Effector memory CD8-positive, alpha-beta T cell (primary cell): ENCODE data around the gene MYEOV.

Source experiments
- ATAC-seq: fragments of 150-1000 bp; cut with Tn5 transposase; replicated peaks from 2 replicates; pipeline ENCODE4 v1.10.0; 2021; ENCODE audit warnings: mild to moderate bottlenecking, moderate library complexity
- DNase-seq, 3 experiments: peaks; one replicate each; pipeline ENCODE4 v3.0.0; 2021
- H3K27ac Mint-ChIP-seq, 2 donors: one replicate each; pipeline ENCODE4 v1.8.0; 2022; ENCODE audit warnings: mild to moderate bottlenecking in 2 of 2, mixed read lengths in 2 of 2, moderate library complexity in 2 of 2
- H3K27me3 Mint-ChIP-seq, 2 donors: one replicate each; pipeline ENCODE4 v1.8.0; 2022; ENCODE audit warnings: mixed read lengths in 2 of 2
- H3K36me3 Mint-ChIP-seq: one replicate; pipeline ENCODE4 v1.8.0; 2022; ENCODE audit warnings: mild to moderate bottlenecking, moderate library complexity, mixed read lengths; ENCODE audit not compliant: insufficient read depth
- H3K4me1 Mint-ChIP-seq, 2 donors: one replicate each; pipeline ENCODE4 v1.8.0; 2022; ENCODE audit warnings: low read depth in 2 of 2, mixed read lengths in 2 of 2
- H3K4me3 Mint-ChIP-seq, 2 donors: one replicate each; pipeline ENCODE4 v1.8.0; 2022; ENCODE audit warnings: mild to moderate bottlenecking in 2 of 2, mixed read lengths in 2 of 2, moderate library complexity in 2 of 2
- H3K9me3 Mint-ChIP-seq, 2 donors: one replicate each; pipeline ENCODE4 v1.8.0; 2022; ENCODE audit warnings: mixed read lengths in 2 of 2

MYEOV gene

DNA sequence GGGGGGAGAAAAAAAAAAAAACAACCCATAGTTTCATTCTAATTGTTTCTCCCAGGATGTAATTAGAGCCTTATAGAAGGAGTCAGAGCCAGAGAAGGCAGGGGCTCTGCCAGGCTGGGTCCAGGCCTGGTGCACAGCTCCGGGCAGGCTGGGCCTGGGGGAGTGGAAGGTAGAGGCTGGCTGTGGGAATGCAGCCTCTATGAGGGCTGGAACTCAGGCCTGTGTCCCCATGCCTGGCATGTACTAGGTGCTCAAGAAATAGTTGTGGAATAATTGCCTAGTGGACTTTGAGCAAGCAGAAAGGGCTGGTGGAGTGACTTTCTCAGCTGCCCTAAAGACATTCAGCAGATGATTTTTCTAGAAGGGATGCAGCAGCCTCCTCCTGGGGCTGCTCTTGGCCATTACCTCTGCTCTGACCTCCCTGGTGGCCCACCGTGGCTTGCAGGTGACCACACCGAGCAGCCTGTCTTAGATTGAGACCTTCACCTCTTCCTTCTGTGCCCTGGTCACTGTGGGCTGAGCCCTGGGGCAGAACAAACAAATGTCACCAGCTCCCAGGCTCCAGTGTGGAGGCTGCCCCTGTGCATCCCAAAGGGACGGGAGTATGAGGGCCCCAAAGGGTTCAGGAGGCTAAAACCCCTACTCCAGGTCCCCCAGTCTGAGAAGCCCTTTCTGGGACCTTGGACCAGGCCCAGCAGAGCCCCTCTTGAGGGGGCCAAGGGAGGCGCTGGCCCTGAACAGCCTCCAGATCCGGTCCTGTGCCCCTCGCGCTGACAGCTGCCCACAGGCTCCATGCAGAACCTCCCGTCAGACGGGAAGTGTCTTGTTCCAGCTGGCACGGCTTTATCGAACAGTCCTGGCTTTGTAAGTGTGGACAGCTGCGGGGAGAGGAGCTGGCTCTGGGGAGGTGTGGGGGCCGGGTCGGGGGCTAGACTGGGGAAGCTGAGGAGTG, 18.8 kb downstream of the MYEOV start:
- H3K4me3 Mint-ChIP-seq = peak overlapping the region in 1 of 2 donors; percentile 72

DNA sequence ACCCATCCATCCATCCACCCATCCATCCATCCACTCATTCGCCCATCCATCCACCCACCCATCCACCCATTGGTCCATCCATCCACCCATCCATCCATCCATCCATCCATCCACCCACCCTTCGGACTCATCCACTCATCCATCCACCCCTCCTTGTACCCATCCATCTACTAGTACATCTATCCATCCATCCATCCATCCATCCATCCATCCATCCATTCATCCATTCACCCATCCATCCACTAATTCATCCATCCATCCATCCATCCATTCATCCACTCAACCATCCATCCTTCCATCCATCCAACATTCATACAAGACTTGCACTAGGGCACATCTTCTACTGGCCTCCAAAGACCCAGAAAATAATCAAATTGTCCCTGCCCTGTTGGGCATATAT, 20.0 kb downstream of the MYEOV start:
- Mint-ChIP-seq H3K27ac (no peak overlapping the region), H3K36me3 (no peaks in the 10 kb centered on the region), H3K4me3 (no peak overlapping the region), H3K27me3 (no peaks in the 10 kb centered on the region), H3K4me1 (peaks cover 17 to 22% of the 10 kb centered on the region in 2 donors), H3K9me3 (no peaks in the 10 kb centered on the region)
- DNase-seq (no peak), ATAC-seq (no peak)

More for the DNA sequence above, 18.8 kb downstream of the MYEOV start:
- DNase-seq (no peak), ATAC-seq (no peak)
- no peaks in the 10 kb centered on the region for H3K27me3 Mint-ChIP-seq
- no peaks in the 10 kb centered on the region for H3K36me3 Mint-ChIP-seq
- H3K27ac Mint-ChIP-seq = peak overlapping the region; percentile 63 to 85
- H3K4me1 Mint-ChIP-seq = peaks cover 17 to 26% of the 10 kb centered on the region in 2 donors
- no peaks in the 10 kb centered on the region for H3K9me3 Mint-ChIP-seq

DNA sequence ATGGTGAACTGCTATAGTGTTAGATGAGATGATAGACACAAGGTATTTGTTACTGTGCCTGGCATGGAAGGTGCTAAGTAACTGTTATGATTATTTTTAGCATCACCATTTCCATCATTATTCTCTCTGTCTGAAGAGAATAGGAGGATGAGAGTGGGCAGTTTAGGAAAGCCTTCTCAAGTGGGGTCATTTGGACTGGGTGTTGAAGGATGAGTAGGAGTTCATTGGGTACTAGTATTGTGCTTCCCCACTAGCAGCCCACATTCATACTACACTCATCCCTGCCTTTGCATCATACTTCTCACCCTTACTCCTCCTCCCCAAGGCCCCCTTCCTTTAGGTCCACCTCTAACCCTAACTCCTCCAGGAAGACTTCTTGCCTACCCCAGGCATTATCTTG, 20.6 kb downstream of the MYEOV start:
- Mint-ChIP-seq H3K9me3 (no peaks in the 10 kb centered on the region), H3K27ac (no peak overlapping the region), H3K4me1 (peaks cover 17 to 19% of the 10 kb centered on the region in 2 donors), H3K4me3 (no peak overlapping the region), H3K27me3 (no peaks in the 10 kb centered on the region), H3K36me3 (no peaks in the 10 kb centered on the region)
- DNase-seq = no peak
- no peak for ATAC-seq

DNA sequence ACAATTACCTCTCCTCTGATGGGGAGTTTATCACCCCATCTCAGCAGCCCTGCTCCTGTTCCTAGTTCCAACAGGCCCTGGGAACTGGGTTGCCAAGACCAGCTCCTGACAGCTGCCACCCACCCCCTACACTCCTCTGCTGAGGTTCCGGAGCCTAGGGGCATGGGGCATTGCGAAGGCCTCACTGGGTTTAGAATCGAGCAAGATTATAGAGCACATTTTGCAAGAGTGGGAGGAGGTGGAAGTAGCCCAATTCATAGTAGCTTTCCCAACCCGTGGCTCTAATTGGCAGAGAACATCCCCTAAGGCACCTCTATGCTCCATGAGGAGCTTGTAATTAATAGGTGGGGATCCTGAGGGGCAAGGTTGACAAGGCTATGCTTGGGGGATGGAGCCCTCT, 23.0 kb downstream of the MYEOV start:
- ATAC-seq = no peak
- DNase-seq = no peak
- Mint-ChIP-seq H3K4me3 (no peak overlapping the region), H3K36me3 (no peaks in the 10 kb centered on the region), H3K4me1 (peaks cover 6 to 8% of the 10 kb centered on the region in 2 donors), H3K27ac (peak overlapping the region in 1 of 2 donors; percentile 16), H3K27me3 (no peaks in the 10 kb centered on the region), H3K9me3 (no peaks in the 10 kb centered on the region)

DNA sequence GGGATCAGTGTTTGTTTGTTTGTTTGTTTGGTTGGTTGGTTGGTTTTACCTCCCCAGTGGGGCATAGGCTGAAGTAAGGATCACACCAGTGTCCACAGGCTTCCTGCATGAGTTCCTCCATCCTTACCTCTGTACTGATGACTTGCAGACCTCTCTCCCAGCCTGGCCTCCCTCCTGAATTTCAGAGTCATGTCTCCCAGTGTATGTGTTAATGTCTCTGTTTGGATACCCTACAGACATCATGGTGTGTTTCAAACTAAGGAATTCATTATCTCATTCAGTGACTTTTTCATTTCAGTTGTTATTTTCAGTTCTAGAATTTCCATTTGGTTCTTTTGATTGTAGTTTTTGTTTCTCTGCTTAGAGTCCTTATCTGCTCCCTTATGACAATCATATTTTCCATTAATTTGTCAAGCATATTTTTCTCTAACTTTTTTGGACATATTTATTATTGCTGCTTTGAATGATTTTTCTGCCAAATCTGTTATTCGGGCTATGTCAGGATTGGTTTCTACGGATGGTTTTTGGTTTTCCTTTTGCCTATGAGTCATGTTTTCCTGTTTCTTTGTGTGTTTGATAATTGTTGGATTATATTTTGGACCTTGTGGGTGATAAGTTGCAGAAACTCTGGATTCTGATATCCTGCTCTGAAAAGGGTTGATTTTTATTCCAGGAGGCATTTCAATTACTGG, 23.6 kb downstream of the MYEOV start:
- no peak overlapping the region for H3K4me3 Mint-ChIP-seq
- no peak overlapping the region for H3K27ac Mint-ChIP-seq
- peaks cover under 1 to 3% of the 10 kb centered on the region in 2 donors for H3K4me1 Mint-ChIP-seq
- no peaks in the 10 kb centered on the region for H3K36me3 Mint-ChIP-seq
- DNase-seq (no peak), ATAC-seq (no peak)
- H3K27me3 Mint-ChIP-seq = no peaks in the 10 kb centered on the region
- no peaks in the 10 kb centered on the region for H3K9me3 Mint-ChIP-seq

DNA sequence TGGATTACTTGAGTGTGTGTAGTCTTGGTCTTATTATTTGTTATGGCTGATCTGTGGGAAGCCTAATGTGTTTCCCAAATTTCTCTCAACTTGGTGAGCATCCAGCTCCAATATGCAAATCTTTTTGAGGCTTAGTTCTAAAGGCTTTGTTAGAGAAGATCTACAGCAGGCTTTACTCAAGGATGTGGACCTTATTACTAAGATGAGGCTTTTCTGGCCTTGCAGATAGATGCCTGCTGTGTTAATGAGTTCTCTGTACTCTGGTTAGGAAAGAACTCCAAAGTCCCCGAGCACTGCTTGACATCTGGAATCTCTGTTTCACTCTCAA, 24.1 kb downstream of the MYEOV start:
- Mint-ChIP-seq H3K27me3 (no peaks in the 10 kb centered on the region), H3K27ac (no peak overlapping the region), H3K9me3 (no peaks in the 10 kb centered on the region), H3K36me3 (no peaks in the 10 kb centered on the region), H3K4me3 (no peak overlapping the region), H3K4me1 (peaks cover 0 to 3% of the 10 kb centered on the region in 2 donors)
- DNase-seq (no peak), ATAC-seq (no peak)

DNA sequence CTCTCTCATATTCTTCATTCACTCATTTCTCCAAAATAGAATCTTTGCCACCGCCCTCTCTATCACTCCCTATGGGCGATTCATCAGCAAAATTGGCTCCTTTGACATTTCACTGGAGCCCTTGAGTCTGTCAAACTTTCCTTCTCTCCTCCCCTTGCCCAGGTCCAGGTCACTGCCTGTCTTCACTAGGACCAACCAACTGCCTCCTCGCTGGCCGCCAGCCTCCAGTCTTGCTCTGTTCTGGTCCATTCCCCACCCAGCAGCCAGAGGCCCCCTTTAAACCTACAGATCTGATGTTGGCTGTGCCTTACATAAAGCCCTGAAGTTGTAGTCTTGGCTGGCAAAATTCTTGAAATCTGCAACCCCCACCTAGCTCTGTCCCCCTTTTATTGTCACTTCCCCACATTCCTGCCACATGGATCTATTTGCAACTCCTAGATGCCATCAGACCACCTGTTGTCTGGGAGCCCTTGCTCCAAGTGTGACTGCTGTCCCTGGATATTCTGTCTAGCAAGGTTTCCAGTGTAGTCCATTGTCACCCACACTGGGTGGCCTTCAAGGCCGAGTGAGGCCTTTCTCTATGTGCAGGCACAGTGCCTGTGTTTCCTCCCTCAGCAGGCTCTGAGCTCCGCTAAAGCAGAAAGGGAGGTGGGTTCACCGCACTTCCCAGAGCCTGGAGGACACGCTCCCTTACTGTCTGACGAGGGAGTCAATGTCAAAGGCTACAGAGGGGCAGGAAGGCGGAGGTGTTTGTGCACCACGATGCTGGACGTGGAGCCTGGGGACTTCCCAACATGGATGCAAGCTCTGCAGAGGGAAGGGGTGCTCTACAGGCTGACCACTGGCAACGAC, 25.5 kb downstream of the MYEOV start:
- Mint-ChIP-seq H3K4me1 (peaks cover 0 to 3% of the 10 kb centered on the region in 2 donors), H3K27ac (no peak overlapping the region), H3K27me3 (no peaks in the 10 kb centered on the region)

DNA sequence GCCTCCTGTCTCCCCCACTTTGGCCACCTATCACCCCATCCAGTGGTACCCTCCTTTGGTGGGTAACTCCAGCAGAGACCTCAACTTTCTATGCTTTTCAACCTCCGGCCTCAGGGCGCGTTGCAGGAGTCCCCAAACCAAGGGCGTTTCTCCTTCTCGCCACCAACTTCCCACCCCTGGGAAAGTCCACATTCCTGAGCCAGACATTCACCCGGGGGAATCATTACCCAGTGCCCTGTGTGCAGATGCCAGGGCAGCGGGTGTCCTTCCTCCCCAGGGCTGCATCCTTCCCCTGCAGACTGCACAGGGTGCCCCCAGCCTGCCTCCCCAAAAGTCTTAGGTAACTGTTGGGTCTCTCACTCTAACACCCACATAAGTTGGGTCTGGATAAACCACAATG, 26.4 kb downstream of the MYEOV start:
- Mint-ChIP-seq H3K9me3 (no peaks in the 10 kb centered on the region), H3K36me3 (no peaks in the 10 kb centered on the region), H3K27me3 (no peaks in the 10 kb centered on the region), H3K4me1 (peaks cover 0 to 3% of the 10 kb centered on the region in 2 donors), H3K4me3 (no peak overlapping the region), H3K27ac (no peak overlapping the region)
- no peak for ATAC-seq
- DNase-seq = no peak

More for the DNA sequence above, 25.5 kb downstream of the MYEOV start:
- H3K4me3 Mint-ChIP-seq = no peak overlapping the region
- H3K36me3 Mint-ChIP-seq = no peaks in the 10 kb centered on the region
- no peaks in the 10 kb centered on the region for H3K9me3 Mint-ChIP-seq
- ATAC-seq = no peak
- DNase-seq = no peak

DNA sequence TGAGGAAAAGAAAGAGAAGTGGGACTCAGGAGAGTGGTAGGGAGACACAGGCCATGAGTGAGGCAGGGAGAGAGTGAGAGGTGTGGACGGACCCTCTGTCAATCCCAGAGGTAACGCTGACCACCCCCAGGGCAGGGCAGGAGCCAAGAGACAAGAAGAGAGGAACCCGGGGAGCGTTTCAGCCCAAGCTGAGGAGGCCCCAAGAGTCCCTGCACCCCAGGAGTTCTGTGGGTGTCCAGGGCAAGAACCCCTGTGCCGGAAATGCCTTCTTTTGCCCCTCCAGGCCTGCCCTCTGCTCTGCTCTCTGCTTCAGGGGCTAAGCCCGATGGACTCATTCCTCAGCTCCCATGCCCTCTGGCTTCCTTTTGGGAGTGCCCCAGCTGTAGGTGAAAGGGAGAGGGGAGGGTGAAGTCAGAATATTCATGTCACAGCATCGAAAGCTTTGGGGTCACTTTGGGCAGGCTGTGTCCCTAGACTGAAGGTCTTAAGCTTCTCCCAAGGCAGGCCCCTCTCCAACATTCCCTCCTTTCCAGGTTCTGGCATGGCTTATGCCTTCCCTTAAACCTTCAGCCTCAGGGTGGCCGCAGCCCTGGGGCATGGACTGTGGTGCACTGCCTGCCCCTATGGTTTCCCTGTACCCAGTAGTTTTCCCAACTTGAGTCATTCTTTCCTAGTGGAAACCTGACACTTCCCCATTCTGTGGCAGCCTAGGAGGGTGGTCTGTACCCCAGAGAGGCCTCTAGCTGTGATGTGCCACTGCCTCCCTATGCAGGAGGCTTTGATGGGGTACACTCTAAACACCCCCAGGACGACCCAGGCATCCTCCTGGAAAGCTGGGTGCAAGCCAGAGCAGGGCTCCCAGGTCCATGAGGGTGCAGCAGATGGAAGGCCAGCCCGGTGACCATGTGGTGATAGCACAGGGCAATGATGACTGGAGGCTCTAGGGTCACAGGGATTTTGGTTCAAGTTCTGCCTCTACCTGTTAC, 27.1 kb downstream of the MYEOV start:
- ATAC-seq = no peak
- Mint-ChIP-seq H3K4me3 (no peak overlapping the region), H3K9me3 (no peaks in the 10 kb centered on the region), H3K4me1 (peaks cover 0 to 3% of the 10 kb centered on the region in 2 donors), H3K27me3 (no peaks in the 10 kb centered on the region), H3K27ac (no peak overlapping the region), H3K36me3 (no peaks in the 10 kb centered on the region)
- DNase-seq = no peak

DNA sequence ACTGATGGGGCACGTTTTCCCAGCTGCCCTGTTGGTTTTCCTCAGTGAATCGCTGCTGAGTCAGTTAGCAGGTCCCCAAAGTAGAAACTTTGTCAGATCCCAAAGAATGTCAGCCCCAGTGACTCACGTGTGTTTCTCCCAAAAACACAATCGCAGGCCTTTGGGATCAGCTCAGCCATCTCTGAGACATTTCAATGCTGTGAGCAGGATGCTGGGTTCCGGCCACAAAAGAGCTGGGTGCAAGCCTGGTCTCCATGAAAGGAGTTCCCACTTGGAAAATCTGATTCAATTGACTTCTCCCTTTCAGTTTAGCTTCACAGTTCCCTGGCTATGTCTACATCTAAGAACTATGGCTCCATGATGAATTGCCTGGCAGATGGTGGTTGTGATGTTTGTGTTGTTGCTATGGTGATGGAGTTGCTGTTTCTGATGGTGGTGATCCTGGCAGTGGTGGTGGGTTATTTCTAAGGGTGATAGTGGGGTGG, 28.0 kb downstream of the MYEOV start:
- H3K4me3 Mint-ChIP-seq = no peak overlapping the region
- H3K27me3 Mint-ChIP-seq = no peaks in the 10 kb centered on the region
- no peak overlapping the region for H3K27ac Mint-ChIP-seq
- no peaks in the 10 kb centered on the region for H3K36me3 Mint-ChIP-seq
- H3K4me1 Mint-ChIP-seq = peaks cover 0 to 3% of the 10 kb centered on the region in 2 donors
- no peak for DNase-seq
- H3K9me3 Mint-ChIP-seq = no peaks in the 10 kb centered on the region
- no peak for ATAC-seq

DNA sequence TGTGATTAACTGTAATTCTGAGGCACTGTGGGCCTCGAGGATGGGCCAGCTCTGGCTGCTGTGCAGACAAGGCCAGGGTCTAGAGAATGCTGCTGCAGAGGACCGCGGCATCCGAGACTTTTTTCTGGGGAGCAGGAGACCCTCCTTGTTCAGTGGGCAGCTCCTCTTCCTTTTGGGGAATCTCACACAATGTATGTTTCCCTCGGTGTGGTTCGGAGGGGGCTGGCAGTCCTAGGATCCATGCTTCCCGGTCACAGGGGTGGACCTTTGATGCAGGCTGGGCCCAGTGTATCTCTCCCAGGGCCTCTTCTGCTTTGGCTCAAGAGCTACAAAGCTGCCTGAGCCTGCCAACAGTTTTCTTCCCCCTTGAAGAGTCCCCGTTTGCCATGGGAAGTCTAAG, 31.5 kb downstream of the MYEOV start:
- DNase-seq = no peak
- Mint-ChIP-seq H3K36me3 (peaks cover 3% of the 10 kb centered on the region), H3K4me1 (no peaks in the 10 kb centered on the region), H3K9me3 (no peaks in the 10 kb centered on the region), H3K27me3 (peaks cover 0 to 9% of the 10 kb centered on the region in 2 donors), H3K27ac (no peak overlapping the region), H3K4me3 (no peak overlapping the region)
- ATAC-seq = no peak

DNA sequence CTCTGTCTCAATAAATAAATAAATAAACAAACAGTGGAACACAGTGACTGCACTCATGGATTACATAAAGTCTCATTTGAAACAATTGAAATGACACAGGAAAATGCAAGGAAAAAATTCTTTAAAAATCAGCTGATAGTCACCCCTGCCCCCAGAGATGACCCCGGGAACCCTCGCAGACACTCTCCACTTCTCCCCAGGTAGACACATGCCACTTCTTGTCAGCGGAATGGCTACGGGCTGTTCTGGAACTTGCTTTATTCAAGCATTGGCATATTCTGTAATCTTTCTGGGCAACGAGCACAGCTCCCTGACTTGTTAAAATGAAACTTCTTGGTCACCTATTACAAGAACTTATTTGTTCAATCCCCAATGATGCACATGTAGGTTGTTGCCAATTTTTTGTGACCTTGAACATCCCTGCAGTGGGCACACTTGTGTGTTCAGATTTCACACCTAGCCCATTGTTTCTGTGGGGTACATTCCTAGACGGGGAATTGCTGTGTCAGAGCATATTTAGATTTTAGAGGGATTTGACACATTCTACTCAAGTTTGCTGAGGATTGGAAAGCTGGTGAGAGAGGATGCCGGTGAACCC, 32.8 kb downstream of the MYEOV start:
- Mint-ChIP-seq H3K4me3 (no peak overlapping the region), H3K27ac (no peak overlapping the region), H3K9me3 (no peaks in the 10 kb centered on the region), H3K4me1 (no peaks in the 10 kb centered on the region), H3K27me3 (peaks cover 0 to 10% of the 10 kb centered on the region in 2 donors), H3K36me3 (peaks cover 3% of the 10 kb centered on the region)
- no peak for DNase-seq
- ATAC-seq = no peak
